D721Med (cell line): ENCODE results near the gene DNAH14.

Experiments
- DNase-seq: peaks from one replicate; pipeline ENCODE4 v3.0.0; 2011; ENCODE audit warnings: low spot score; ENCODE audit not compliant: insufficient read length
- FAIRE-seq: peaks from 2 replicates; lab custom pipeline; 2011; peaks lifted over from hg19 to GRCh38; lab: Jason Lieb, UNC
- CTCF ChIP-seq: IDR thresholded peaks from 2 replicates; pipeline ENCODE4 v1.5.1; 2012; ENCODE audit warnings: mild to moderate bottlenecking, control low read depth; ENCODE audit not compliant: insufficient read depth; ENCODE audit errors: missing control alignments

DNAH14 gene

GRCh38 chr1:225445639-225446594, 516.4 kb downstream of the DNAH14 start:
- DNase-seq = no peak
- no peak for TF ChIP-seq CTCF
- no peak for FAIRE-seq

GRCh38 chr1:225446595-225446960, 517.1 kb downstream of the DNAH14 start:
- no peak for FAIRE-seq
- TF ChIP-seq CTCF = no peak

GRCh38 chr1:225446981-225447615, 517.6 kb downstream of the DNAH14 start:
- DNase-seq (no peak), FAIRE-seq (no peak)
- TF ChIP-seq CTCF = no peak

More at GRCh38 chr1:225446595-225446960, 517.1 kb downstream of the DNAH14 start:
- no peak for DNase-seq

- TF ChIP-seq CTCF = no peak
- DNase-seq (no peak), FAIRE-seq (no peak)
Measured at GRCh38 chr1:225447650-225448089, 518.2 kb downstream of the DNAH14 start.

GRCh38 chr1:225448146-225448805, 518.8 kb downstream of the DNAH14 start:
- DNase-seq (no peak), FAIRE-seq (no peak)
- no peak for TF ChIP-seq CTCF
